OCI-LY1 (cell line): ENCODE measurements around the gene POLL.

Experiments
- H2AFZ ChIP-seq: fragments of 200-600 bp; sonication (generic), shearing (Covaris generic); 2 replicates; pipeline ENCODE4 v1.6.0; 2014; ENCODE audit warnings: antibody characterized with exemption, mild to moderate bottlenecking, low read length
- H3F3A ChIP-seq: fragments of 200-600 bp; sonication (generic), shearing (Covaris generic); 2 replicates; pipeline ENCODE4 v1.6.0; 2014; ENCODE audit warnings: mild to moderate bottlenecking, antibody characterized with exemption, low read length, moderate library complexity; ENCODE audit not compliant: insufficient read depth
- H3K27ac ChIP-seq: fragments of 200-600 bp; sonication (generic); 2 replicates; pipeline ENCODE4 v1.5.1; 2014; ENCODE audit warnings: low read length, mixed run types, mild to moderate bottlenecking, low read depth; ENCODE audit not compliant: poor library complexity, severe bottlenecking
- H3K27me3 ChIP-seq: fragments of 200-600 bp; sonication (generic); 2 replicates; pipeline ENCODE4 v1.6.0; 2014; ENCODE audit warnings: antibody characterized with exemption, mild to moderate bottlenecking, low read length, moderate library complexity; ENCODE audit not compliant: insufficient read depth
- H3K36me3 ChIP-seq: fragments of 200-600 bp; sonication (generic); 2 replicates; pipeline ENCODE4 v1.6.1; 2014; ENCODE audit warnings: mild to moderate bottlenecking, antibody characterized with exemption, low read length, moderate library complexity, mixed read lengths; ENCODE audit not compliant: insufficient read depth
- H3K4me1 ChIP-seq: fragments of 200-600 bp; sonication (generic); 2 replicates; pipeline ENCODE4 v1.5.1; 2014; ENCODE audit warnings: mild to moderate bottlenecking, low read length, moderate library complexity; ENCODE audit not compliant: insufficient read depth, severe bottlenecking
- H3K4me2 ChIP-seq: fragments of 200-600 bp; sonication (generic), shearing (Covaris generic); 2 replicates; pipeline ENCODE4 v1.6.1; 2014; ENCODE audit warnings: low read length
- H3K4me3 ChIP-seq: fragments of 200-600 bp; sonication (generic); 2 replicates; pipeline ENCODE4 v1.5.1; 2014; ENCODE audit warnings: low read length, low read depth, mild to moderate bottlenecking, mixed read lengths; ENCODE audit not compliant: poor library complexity, severe bottlenecking
- H3K79me2 ChIP-seq: fragments of 200-600 bp; shearing (Covaris generic); 2 replicates; pipeline ENCODE4 v1.6.1; 2016; ENCODE audit warnings: mixed run types, low read length, mixed read lengths; ENCODE audit not compliant: insufficient read depth
- H3K9ac ChIP-seq: fragments of 200-600 bp; sonication (generic), shearing (Covaris generic); 2 replicates; pipeline ENCODE4 v1.6.1; 2014; ENCODE audit warnings: mild to moderate bottlenecking, low read length, mixed read lengths
- H3K9me2 ChIP-seq: fragments of 200-600 bp; sonication (generic), shearing (Covaris generic); 2 replicates; pipeline ENCODE4 v1.6.1; 2014; ENCODE audit warnings: low read depth, mild to moderate bottlenecking, low read length, mixed read lengths
- H3K9me3 ChIP-seq: fragments of 200-600 bp; shearing (Covaris generic); 2 replicates; pipeline ENCODE4 v1.6.1; 2014; ENCODE audit warnings: low read length, mixed read lengths
- H4K20me1 ChIP-seq: fragments of 200-600 bp; sonication (generic), shearing (Covaris generic); 2 replicates; pipeline ENCODE4 v1.6.0; 2016; ENCODE audit warnings: mild to moderate bottlenecking, low read length; ENCODE audit not compliant: insufficient read depth
- CTCF ChIP-seq: fragments of 200-600 bp; sonication (generic), shearing (Covaris generic); IDR thresholded peaks from 2 replicates; pipeline ENCODE4 v1.5.1; 2017; ENCODE audit warnings: mild to moderate bottlenecking, antibody characterized with exemption, low read length, moderate library complexity, mixed read lengths
- EZH2 ChIP-seq: fragments of 200-600 bp; sonication (generic), shearing (Covaris generic); IDR thresholded peaks from 2 replicates; pipeline ENCODE4 v1.8.0; 2017; ENCODE audit warnings: borderline replicate concordance, mixed run types, mild to moderate bottlenecking, antibody characterized with exemption, low read length, moderate library complexity, mixed read lengths

POLL gene

GRCh38 chr10:101575580-101576210, 12.4 kb downstream of the POLL start:
- Histone ChIP-seq H3K79me2 (no peaks in the 10 kb centered on the region), H3K27me3 (no peaks in the 10 kb centered on the region), H3K4me3 (no peak overlapping the region), H3K36me3 (no peaks in the 10 kb centered on the region), H3F3A (no peaks in the 10 kb centered on the region), H3K9me3 (no peaks in the 10 kb centered on the region), H3K4me1 (no peaks in the 10 kb centered on the region), H3K27ac (no peak overlapping the region), H3K9me2 (no peaks in the 10 kb centered on the region), H3K4me2 (no peak overlapping the region), H4K20me1 (no peaks in the 10 kb centered on the region), H2AFZ (no peak overlapping the region), H3K9ac (no peak overlapping the region)
- no peak for TF ChIP-seq CTCF
- no peak for TF ChIP-seq EZH2

- Histone ChIP-seq H4K20me1 (no peaks in the 10 kb centered on the region), H3F3A (no peaks in the 10 kb centered on the region), H3K4me3 (no peak overlapping the region), H3K4me1 (peaks cover 4% of the 10 kb centered on the region), H2AFZ (no peak overlapping the region), H3K27ac (no peak overlapping the region), H3K9me3 (no peaks in the 10 kb centered on the region), H3K9ac (no peak overlapping the region), H3K9me2 (no peaks in the 10 kb centered on the region), H3K4me2 (no peak overlapping the region), H3K27me3 (no peaks in the 10 kb centered on the region), H3K36me3 (no peaks in the 10 kb centered on the region), H3K79me2 (no peaks in the 10 kb centered on the region)
- no peak for TF ChIP-seq EZH2
- no peak for TF ChIP-seq CTCF
Observed at GRCh38 chr10:101575091-101575490, 13.0 kb downstream of the POLL start.

GRCh38 chr10:101573885-101574753, 13.9 kb downstream of the POLL start:
- H3K36me3 ChIP-seq, result no peaks in the 10 kb centered on the region
- no peaks in the 10 kb centered on the region for H3F3A ChIP-seq
- no peak overlapping the region for H3K9ac ChIP-seq
- no peak for TF ChIP-seq CTCF
- TF ChIP-seq EZH2, result no peak
- H3K9me3 ChIP-seq, result no peaks in the 10 kb centered on the region
- peaks cover 10% of the 10 kb centered on the region for H3K4me1 ChIP-seq
- H3K79me2 ChIP-seq, result no peaks in the 10 kb centered on the region
- H3K27me3 ChIP-seq, result no peaks in the 10 kb centered on the region
- no peak overlapping the region for H3K4me2 ChIP-seq
- no peak overlapping the region for H2AFZ ChIP-seq
- H3K9me2 ChIP-seq, result no peaks in the 10 kb centered on the region
- H4K20me1 ChIP-seq, result no peaks in the 10 kb centered on the region
- no peak overlapping the region for H3K27ac ChIP-seq
- no peak overlapping the region for H3K4me3 ChIP-seq
